Activated T-helper 2 cell treated with anti-CD3 and anti-CD28 coated beads, Interferon-gamma antibody, Interleukin-2, Interleukin-4, amounts not matched to agents 10 μg/mL and 5 μg/mL and 100 μg/mL, durations not matched to agents 14 hours and 24 hours and 36 hours (primary cell): ENCODE data around the gene NOD2. TPM values are rescaled to one million over a fixed set of nuclear protein-coding genes. Genes with fewer than 3 reads are reported as not detected.

ENCODE experiments used
- DNase-seq: peaks from one replicate; pipeline ENCODE4 v3.0.0; 2021; ENCODE audit warnings: low spot score
- H3K27ac Mint-ChIP-seq: one replicate; pipeline ENCODE4 v1.8.0; 2021; ENCODE audit warnings: mixed read lengths
- H3K27me3 Mint-ChIP-seq: one replicate; pipeline ENCODE4 v1.8.0; 2021; ENCODE audit warnings: low read depth, mixed read lengths
- H3K36me3 Mint-ChIP-seq: one replicate; pipeline ENCODE4 v1.8.0; 2021; ENCODE audit warnings: low read depth, mixed read lengths
- H3K4me1 Mint-ChIP-seq: one replicate; pipeline ENCODE4 v1.8.0; 2021; ENCODE audit warnings: low read depth, mixed read lengths
- H3K4me3 Mint-ChIP-seq: one replicate; pipeline ENCODE4 v1.8.0; 2021; ENCODE audit warnings: low read depth, mild to moderate bottlenecking, moderate library complexity, mixed read lengths
- H3K9me3 Mint-ChIP-seq: one replicate; pipeline ENCODE4 v1.8.0; 2021; ENCODE audit warnings: mixed read lengths
- intact Hi-C: fragments of 100-400 bp; cut with micrococcal nuclease; formaldehyde crosslinking; loops from one replicate; pipeline ENCODE4 v1.15.1; 2023
- total RNA-seq: library from RNA; stranded (reverse); gene quantifications from 2 replicates; pipeline ENCODE4 v1.2.3, GENCODE V29; 2022

The NOD2 gene
- total RNA-seq, 1 donor from 2014 or later: 8.8 TPM

GRCh38 chr16:50675686-50676610, 17.5 kb upstream of the NOD2 start:
- H3K4me3 Mint-ChIP-seq: no peak overlapping the region
- intact Hi-C loops: no loop called here
- no peak for DNase-seq
- H3K27ac Mint-ChIP-seq: peak overlapping the region; percentile 40
- H3K27me3 Mint-ChIP-seq: no peaks in the 10 kb centered on the region
- peaks cover 87% of the 10 kb centered on the region for H3K36me3 Mint-ChIP-seq
- H3K4me1 Mint-ChIP-seq: peaks cover 41% of the 10 kb centered on the region
- peaks cover 24% of the 10 kb centered on the region for H3K9me3 Mint-ChIP-seq

- no peak overlapping the region for H3K4me3 Mint-ChIP-seq
- H3K27ac Mint-ChIP-seq: peak overlapping the region; percentile 14
- H3K36me3 Mint-ChIP-seq: peaks cover 79% of the 10 kb centered on the region
- intact Hi-C loops: no loop called here
- DNase-seq: no peak
- no peaks in the 10 kb centered on the region for H3K27me3 Mint-ChIP-seq
- H3K4me1 Mint-ChIP-seq: peaks cover 41% of the 10 kb centered on the region
- peaks cover 19% of the 10 kb centered on the region for H3K9me3 Mint-ChIP-seq
These were observed 16.7 kb upstream of the NOD2 start for GRCh38 chr16:50676684-50677225.

- Mint-ChIP-seq H3K27me3 (no peaks in the 10 kb centered on the region), H3K27ac (peak overlapping the region; percentile 14), H3K4me1 (peaks cover 45% of the 10 kb centered on the region), H3K4me3 (no peak overlapping the region), H3K36me3 (peaks cover 73% of the 10 kb centered on the region), H3K9me3 (peaks cover 13% of the 10 kb centered on the region)
- no peak for DNase-seq
- intact Hi-C loops: no loop called here
These were observed 16.1 kb upstream of the NOD2 start for GRCh38 chr16:50677351-50677750.

- Mint-ChIP-seq H3K27ac (peak overlapping the region; percentile 80), H3K36me3 (peaks cover 62% of the 10 kb centered on the region), H3K27me3 (no peaks in the 10 kb centered on the region), H3K9me3 (peaks cover 3% of the 10 kb centered on the region), H3K4me1 (peaks cover 57% of the 10 kb centered on the region), H3K4me3 (peak overlapping the region; percentile 68)
- intact Hi-C loops: no loop called here
- DNase-seq: no peak
These were observed 14.9 kb upstream of the NOD2 start for GRCh38 chr16:50678531-50678930.

DNA sequence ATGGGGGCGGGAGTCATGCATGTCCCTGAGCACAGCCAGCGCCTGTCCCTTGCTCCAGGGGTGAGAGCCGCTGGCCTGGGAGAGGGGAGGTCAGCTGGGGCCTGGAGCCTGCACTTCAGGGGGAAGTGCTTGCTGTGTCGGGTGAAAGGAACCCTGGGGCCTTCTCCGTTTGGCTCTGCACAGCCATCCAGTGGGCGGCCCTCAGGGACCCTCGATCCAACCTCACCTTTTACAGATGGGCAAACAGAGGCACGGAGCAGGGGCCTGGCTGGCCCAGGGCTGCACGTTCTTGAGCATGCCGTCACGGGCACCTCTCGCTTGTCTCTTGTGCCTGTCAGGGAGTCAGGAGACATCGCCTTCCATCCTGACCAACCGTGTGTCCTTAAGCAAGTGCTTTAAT, 14.1 kb upstream of the NOD2 start:
- H3K36me3 Mint-ChIP-seq: peaks cover 55% of the 10 kb centered on the region
- H3K27ac Mint-ChIP-seq: peak overlapping the region; percentile 80
- intact Hi-C loops: no loop called here

GRCh38 chr16:50679676-50680555, 13.5 kb upstream of the NOD2 start:
- Mint-ChIP-seq H3K4me1 (peaks cover 71% of the 10 kb centered on the region), H3K9me3 (no peaks in the 10 kb centered on the region), H3K27me3 (no peaks in the 10 kb centered on the region), H3K36me3 (peaks cover 50% of the 10 kb centered on the region), H3K4me3 (peak overlapping the region; percentile 87), H3K27ac (peak overlapping the region; percentile 77)
- intact Hi-C loops: no loop called here
- DNase-seq: no peak

More for the DNA sequence above, 14.1 kb upstream of the NOD2 start:
- Mint-ChIP-seq H3K27me3 (no peaks in the 10 kb centered on the region), H3K4me3 (peak overlapping the region; percentile 87), H3K9me3 (no peaks in the 10 kb centered on the region), H3K4me1 (peaks cover 64% of the 10 kb centered on the region)
- no peak for DNase-seq

DNA sequence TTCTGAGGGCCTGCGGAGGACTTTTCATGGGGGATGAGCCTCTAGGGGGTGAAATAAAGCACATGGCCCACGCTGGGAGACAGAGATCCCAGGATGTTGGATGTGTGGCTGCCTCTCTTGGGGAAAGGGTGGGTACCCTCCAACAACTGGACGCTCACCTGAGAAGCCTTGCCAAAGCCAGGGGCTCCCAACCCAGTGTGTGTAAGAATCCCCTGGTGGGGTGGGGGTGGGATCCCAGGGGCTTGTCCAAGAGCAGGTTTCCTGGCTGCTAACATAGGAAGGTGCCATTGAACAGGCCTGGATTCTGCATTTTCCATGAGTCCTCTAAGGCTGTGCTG, 12.9 kb upstream of the NOD2 start:
- DNase-seq: no peak
- H3K27ac Mint-ChIP-seq: peak overlapping the region; percentile 77
- intact Hi-C loops: no loop called here
- H3K9me3 Mint-ChIP-seq: no peaks in the 10 kb centered on the region
- H3K4me1 Mint-ChIP-seq: peaks cover 77% of the 10 kb centered on the region
- no peaks in the 10 kb centered on the region for H3K27me3 Mint-ChIP-seq
- H3K4me3 Mint-ChIP-seq: peak overlapping the region; percentile 87
- peaks cover 45% of the 10 kb centered on the region for H3K36me3 Mint-ChIP-seq

- peak within 1 kb of the TSS; percentile 87 for H3K4me3 Mint-ChIP-seq
- peaks cover 81% of the 10 kb centered on the region for H3K4me1 Mint-ChIP-seq
- no peaks in the 10 kb centered on the region for H3K27me3 Mint-ChIP-seq
- no peaks in the 10 kb centered on the region for H3K9me3 Mint-ChIP-seq
- H3K27ac Mint-ChIP-seq: peak within 1 kb of the TSS; percentile 87
- H3K36me3 Mint-ChIP-seq: peaks cover 38% of the 10 kb centered on the region
- intact Hi-C loops: no loop called here
- DNase-seq: peak; percentile 42
These were observed 12.2 kb upstream of the NOD2 start, which contains the start of gene SNX20 for GRCh38 chr16:50681021-50681885. Gene SNX20, minus strand, starts transcription at chr16:50681312. Its CDS starts 3,786 bp downstream, at chr16:50677526.

GRCh38 chr16:50683689-50684374, 9.6 kb upstream of the NOD2 start:
- H3K4me1 Mint-ChIP-seq: peaks cover 58% of the 10 kb centered on the region
- DNase-seq: peak; percentile 61
- peaks cover 12% of the 10 kb centered on the region for H3K36me3 Mint-ChIP-seq
- peak overlapping the region; percentile 86 for H3K27ac Mint-ChIP-seq
- peak overlapping the region; percentile 45 for H3K4me3 Mint-ChIP-seq
- no peaks in the 10 kb centered on the region for H3K9me3 Mint-ChIP-seq
- no peaks in the 10 kb centered on the region for H3K27me3 Mint-ChIP-seq
- intact Hi-C loops: loop anchor here (1.0 to 2.0 kb wide), 3 partner anchors 17 to 63 kb away; no protein-coding TSS in a partner anchor

DNA sequence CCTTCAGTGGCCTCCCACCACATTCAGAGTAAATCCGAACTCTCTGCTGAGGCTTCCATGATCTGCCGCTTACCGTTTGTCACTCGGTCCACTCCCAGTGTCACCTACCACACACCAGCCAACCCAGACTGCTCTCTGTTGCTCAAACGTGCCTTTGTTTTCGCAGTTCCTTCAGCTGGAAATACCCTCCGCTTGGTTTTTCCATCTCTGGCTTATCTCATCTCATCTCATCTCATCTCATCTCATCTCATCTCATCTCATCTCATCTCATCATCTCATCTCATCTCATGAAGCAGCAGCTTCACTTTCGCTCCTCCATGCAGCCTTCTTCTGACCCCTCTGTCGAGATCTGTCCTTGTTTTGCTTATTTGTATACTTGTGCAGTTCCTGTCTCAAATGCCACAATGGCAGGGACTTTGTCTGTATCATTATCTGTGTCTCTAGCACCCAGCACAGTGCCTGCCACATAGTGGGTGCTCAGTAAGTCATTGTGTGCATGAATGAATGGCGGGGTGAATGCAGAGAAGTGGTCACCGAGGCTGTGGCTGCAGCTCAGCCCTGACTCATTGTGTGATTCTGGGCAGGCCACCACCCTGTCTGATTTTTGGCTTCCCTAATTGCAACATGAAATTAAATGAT, 8.5 kb upstream of the NOD2 start:
- Mint-ChIP-seq H3K9me3 (no peaks in the 10 kb centered on the region), H3K4me3 (peak overlapping the region; percentile 48), H3K4me1 (peaks cover 58% of the 10 kb centered on the region), H3K27me3 (no peaks in the 10 kb centered on the region), H3K36me3 (peaks cover 6% of the 10 kb centered on the region), H3K27ac (peak overlapping the region; percentile 86)
- intact Hi-C loops: loop anchor here (1.0 to 2.0 kb wide), 3 partner anchors 13 to 62 kb away; no protein-coding TSS in a partner anchor
- no peak for DNase-seq

DNA sequence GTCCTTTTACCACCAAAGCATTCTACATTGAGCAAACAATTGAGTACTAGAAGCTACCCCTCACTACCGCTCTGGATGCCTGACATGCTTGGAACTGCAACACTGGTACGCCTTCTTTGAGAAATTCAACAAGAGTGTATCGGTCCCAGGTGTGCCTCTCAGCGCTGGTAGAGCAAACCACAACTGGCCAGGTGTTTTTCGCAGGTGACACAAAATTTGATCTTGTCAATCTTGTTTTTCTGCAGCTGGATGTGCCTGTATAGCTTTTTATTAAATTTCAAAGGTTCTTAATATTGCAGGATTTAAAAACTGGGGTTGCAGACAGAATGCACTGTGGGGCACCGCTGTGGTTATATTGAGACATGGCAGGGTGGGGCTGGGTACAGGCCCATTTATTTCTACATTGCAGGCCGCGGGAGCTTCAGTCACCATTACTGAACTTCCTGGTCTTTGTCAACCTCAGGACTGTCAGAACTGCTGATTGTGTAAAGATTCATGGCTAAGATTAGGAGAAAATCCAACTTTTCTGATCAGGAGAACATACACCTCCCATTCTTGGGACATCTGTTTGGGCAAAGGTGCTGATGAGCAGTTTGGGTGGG, 7.8 kb upstream of the NOD2 start:
- no peaks in the 10 kb centered on the region for H3K9me3 Mint-ChIP-seq
- peaks cover 3% of the 10 kb centered on the region for H3K36me3 Mint-ChIP-seq
- peak overlapping the region; percentile 86 for H3K27ac Mint-ChIP-seq
- H3K4me3 Mint-ChIP-seq: no peak overlapping the region
- peaks cover 56% of the 10 kb centered on the region for H3K4me1 Mint-ChIP-seq
- no peak for DNase-seq
- intact Hi-C loops: loop anchor here (1.0 to 2.0 kb wide), 2 partner anchors 13 to 23 kb away; no protein-coding TSS in a partner anchor
- H3K27me3 Mint-ChIP-seq: no peaks in the 10 kb centered on the region
